Neutrophil (primary cell): ENCODE measurements around the gene SLC17A9.

Experiments
- H3K27ac ChIP-seq: fragments of 200-600 bp; sonication (generic); 2 replicates; pipeline ENCODE4 v1.5.1; 2016; ENCODE audit warnings: mild to moderate bottlenecking, moderate library complexity
- H3K27me3 ChIP-seq: fragments of 200-600 bp; sonication (generic); 2 replicates; pipeline ENCODE4 v1.6.0; 2016; ENCODE audit warnings: mild to moderate bottlenecking
- H3K36me3 ChIP-seq: fragments of 200-600 bp; sonication (generic); 2 replicates; pipeline ENCODE4 v1.5.1; 2017
- H3K4me1 ChIP-seq, 2 experiments: fragments of 200-600 bp in 1 of 2; sonication (generic) in 1 of 2; 1 replicate in 1 of 2; 2 replicates in 1 of 2; pipeline versions ENCODE4 v1.5.1 to v1.6.1; 2013 to 2016; ENCODE audit warnings: low read depth in 1 of 2, low read length in 1 of 2, mild to moderate bottlenecking in 1 of 2, moderate library complexity in 1 of 2; ENCODE audit not compliant: control insufficient read depth in 1 of 2, insufficient read depth in 1 of 2
- H3K4me3 ChIP-seq, 2 experiments: fragments of 200-600 bp in 1 of 2; sonication (generic) in 1 of 2; 1 replicate in 1 of 2; 2 replicates in 1 of 2; pipeline ENCODE4 v1.5.1; 2013 to 2016; ENCODE audit warnings: low read depth in 1 of 2, low read length in 1 of 2, mild to moderate bottlenecking in 1 of 2, moderate library complexity in 1 of 2
- H3K9me3 ChIP-seq: fragments of 200-600 bp; sonication (generic); 2 replicates; pipeline ENCODE4 v1.5.1; 2016
- CTCF ChIP-seq: fragments of 200-600 bp; sonication (generic); IDR thresholded peaks from 2 replicates; pipeline ENCODE4 v1.5.1; 2016; ENCODE audit warnings: antibody characterized with exemption

SLC17A9 gene

GRCh38 chr20:62987114-62987513 lies 34.6 kb downstream of the SLC17A9 start:
- Histone ChIP-seq H3K4me1 (no peaks in the 10 kb centered on the region), H3K4me3 (no peak overlapping the region), H3K9me3 (no peaks in the 10 kb centered on the region), H3K27ac (no peak overlapping the region), H3K27me3 (peaks cover 92% of the 10 kb centered on the region), H3K36me3 (no peaks in the 10 kb centered on the region)
- no peak for TF ChIP-seq CTCF

DNA sequence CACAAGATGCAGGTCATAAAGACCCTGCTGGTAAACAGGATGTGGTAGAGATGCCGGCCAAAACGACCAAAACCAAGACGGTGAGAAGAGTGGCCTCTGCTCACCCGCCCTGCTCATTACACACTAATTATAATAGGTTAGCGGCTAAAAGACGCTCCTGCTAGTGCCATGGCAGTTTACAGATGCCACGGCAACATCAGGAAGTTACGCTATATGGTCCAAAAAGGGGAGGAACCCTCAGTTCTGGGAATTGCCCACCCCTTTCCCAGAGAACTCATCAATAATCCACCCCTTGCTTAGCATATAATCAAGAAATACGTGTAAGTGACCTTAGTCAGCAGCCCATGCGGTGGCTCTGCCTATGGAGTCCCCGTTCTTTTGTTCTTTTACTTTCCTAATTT lies 36.7 kb downstream of the SLC17A9 start:
- no peaks in the 10 kb centered on the region for H3K4me1 ChIP-seq
- H3K27ac ChIP-seq: no peak overlapping the region
- no peaks in the 10 kb centered on the region for H3K9me3 ChIP-seq
- peaks cover 84% of the 10 kb centered on the region for H3K27me3 ChIP-seq
- H3K36me3 ChIP-seq: no peaks in the 10 kb centered on the region
- no peak for TF ChIP-seq CTCF
- no peak overlapping the region for H3K4me3 ChIP-seq

GRCh38 chr20:62990306-62990825 lies 37.9 kb downstream of the SLC17A9 start:
- Histone ChIP-seq H3K27me3 (peaks cover 82% of the 10 kb centered on the region), H3K9me3 (no peaks in the 10 kb centered on the region), H3K36me3 (no peaks in the 10 kb centered on the region), H3K4me3 (no peak overlapping the region), H3K4me1 (no peaks in the 10 kb centered on the region), H3K27ac (no peak overlapping the region)
- no peak for TF ChIP-seq CTCF

- Histone ChIP-seq H3K4me1 (no peaks in the 10 kb centered on the region), H3K4me3 (no peak overlapping the region), H3K9me3 (no peaks in the 10 kb centered on the region), H3K27me3 (peaks cover 82% of the 10 kb centered on the region), H3K27ac (no peak overlapping the region), H3K36me3 (no peaks in the 10 kb centered on the region)
- no peak for TF ChIP-seq CTCF
These were observed 38.8 kb downstream of the SLC17A9 start for GRCh38 chr20:62991196-62991807.

GRCh38 chr20:62991863-62992262 lies 39.4 kb downstream of the SLC17A9 start:
- H3K9me3 ChIP-seq: no peaks in the 10 kb centered on the region
- TF ChIP-seq CTCF: no peak
- no peaks in the 10 kb centered on the region for H3K4me1 ChIP-seq
- H3K27me3 ChIP-seq: peaks cover 85% of the 10 kb centered on the region
- no peaks in the 10 kb centered on the region for H3K36me3 ChIP-seq
- H3K27ac ChIP-seq: no peak overlapping the region
- H3K4me3 ChIP-seq: no peak overlapping the region
